HG03066 (cell line): ENCODE measurements around the gene FOXP4.
"Not testable (repeated sequence)": the region's sequence is repeated elsewhere in the genome, so short reads cannot be mapped to it uniquely, and the experiment has no call there.

ENCODE experiments used
- ATAC-seq: cut with Tn5 transposase; IDR thresholded peaks from one replicate; pipeline ENCODE4 v1.9.1; 2021; ENCODE audit warnings: low read depth; ENCODE audit not compliant: unreplicated experiment

The FOXP4 gene

GRCh38 chr6:41596096-41596685 is 50.0 kb downstream of the FOXP4 start:
- ATAC-seq = no peak

GRCh38 chr6:41596807-41597206 is 50.6 kb downstream of the FOXP4 start:
- ATAC-seq = no peak

GRCh38 chr6:41597246-41598000 is 51.2 kb downstream of the FOXP4 start:
- no peak for ATAC-seq

GRCh38 chr6:41598670-41599014 is 52.5 kb downstream of the FOXP4 start:
- ATAC-seq = no peak

DNA sequence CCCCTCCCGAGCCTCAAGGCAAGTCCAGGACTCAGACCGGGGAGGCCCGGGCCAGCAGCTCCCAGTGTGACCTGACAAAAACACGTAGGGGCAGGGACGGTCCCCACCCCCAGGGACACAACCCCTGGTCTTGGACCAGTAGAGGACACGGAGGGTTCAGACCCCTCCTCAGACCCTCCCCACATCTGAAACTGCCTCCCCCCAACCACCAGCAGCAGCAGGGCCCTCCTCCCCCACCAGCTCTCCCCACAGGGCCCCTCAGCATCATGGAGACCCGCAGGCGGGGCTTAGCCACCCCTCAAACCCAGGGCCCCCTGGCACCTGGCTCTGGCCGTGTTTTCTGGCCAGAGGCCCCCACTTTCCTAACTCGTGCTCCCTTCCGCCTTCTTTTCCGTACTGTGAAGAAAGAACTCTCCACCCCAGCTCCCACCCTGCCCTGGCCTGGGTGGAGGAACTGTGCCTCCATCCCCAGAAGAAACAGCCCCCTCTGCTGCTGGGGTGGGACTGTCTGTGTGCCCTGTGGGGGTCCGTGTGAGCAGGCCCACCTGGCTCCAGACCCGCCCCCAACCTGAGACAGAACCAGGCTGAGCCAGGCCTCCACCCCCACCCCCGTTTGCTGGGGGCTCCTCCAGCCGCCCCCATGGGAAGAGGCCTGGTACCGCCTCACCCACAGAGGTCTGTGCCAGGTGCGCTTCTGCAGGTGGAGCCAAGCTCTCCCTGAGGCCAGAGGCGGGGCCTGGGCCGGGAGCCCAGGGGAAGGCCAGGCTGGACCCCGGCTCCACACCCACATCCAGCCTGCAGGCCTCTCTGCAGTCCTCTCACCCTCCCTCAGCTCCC is 53.1 kb downstream of the FOXP4 start:
- ATAC-seq = no peak

- ATAC-seq = no peak
Measured at GRCh38 chr6:41599852-41600445, 53.8 kb downstream of the FOXP4 start.

- no peak for ATAC-seq
Measured at GRCh38 chr6:41600499-41601247, 54.5 kb downstream of the FOXP4 start.

DNA sequence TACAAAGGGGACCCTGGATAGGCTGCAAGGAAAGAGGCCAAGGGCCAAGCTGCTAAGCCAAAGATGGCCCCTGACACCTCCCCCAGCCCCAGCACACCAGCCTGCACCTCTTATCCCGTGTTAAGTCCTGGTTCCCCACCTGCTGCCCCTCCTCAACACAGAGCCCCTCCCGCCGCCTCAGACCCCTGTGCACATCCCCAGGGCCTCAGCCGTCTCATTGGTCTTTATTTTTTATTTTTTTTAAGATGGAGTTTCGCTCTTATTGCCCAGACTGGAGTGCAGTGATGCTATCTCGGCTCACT is 55.0 kb downstream of the FOXP4 start:
- no peak for ATAC-seq

GRCh38 chr6:41602422-41602743 is 56.2 kb downstream of the FOXP4 start:
- no peak for ATAC-seq

DNA sequence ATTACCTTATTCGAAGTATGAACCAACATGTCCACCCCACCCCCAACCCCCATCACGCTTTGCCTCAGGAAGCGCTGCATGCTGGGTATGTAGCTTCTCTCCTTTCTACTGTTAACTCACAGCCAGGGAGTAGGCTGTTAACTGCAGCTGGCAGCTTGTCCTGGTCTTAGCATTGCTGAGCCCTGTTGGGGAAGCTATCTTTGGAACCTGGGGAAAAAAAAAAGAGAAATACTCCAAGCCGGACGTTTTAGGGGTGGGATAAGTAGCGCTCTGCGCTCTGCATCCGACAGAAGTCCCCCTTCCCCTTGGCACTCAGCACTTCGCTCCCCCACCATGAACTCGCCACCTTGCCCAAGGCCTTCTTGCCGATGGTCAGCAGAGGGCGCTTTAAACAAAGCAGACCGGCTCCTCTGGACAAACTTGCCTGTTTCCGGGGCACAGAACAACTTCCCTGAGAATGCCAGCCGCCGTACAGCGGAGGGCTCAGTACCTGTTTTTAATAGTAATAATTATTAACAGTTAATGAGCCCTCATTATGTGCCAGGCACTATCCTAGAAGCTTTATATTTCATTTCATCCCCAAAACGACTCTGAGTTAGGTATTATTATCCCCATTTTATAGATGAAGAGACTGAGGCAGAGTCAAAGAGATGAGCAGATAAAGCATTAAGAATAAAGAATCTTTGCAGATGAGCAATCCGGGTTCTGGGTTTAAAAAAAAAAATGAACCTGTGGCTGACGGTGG is 56.9 kb downstream of the FOXP4 start:
- ATAC-seq = no peak

- no peak for ATAC-seq
Measured at GRCh38 chr6:41604006-41604405, 57.8 kb downstream of the FOXP4 start.

DNA sequence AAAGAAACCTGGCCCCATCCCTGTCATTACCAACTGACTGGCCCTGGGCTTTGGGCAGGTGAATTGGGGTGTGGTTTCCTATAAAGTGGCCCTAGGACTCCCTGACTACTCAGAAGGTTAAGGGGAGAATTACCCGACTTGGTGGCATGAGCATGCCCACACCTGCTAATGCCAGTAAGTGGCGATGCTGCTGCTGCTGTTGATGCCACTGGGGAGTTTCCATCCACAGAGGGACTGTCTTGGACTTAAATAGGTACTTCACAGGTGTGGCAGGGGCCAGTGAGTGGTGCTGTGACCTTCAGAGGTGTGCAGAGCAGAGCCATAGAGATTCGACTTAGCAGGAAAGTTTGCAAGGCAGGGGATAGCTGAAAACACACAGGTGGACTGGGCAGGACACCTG is 59.5 kb downstream of the FOXP4 start:
- ATAC-seq = no peak

DNA sequence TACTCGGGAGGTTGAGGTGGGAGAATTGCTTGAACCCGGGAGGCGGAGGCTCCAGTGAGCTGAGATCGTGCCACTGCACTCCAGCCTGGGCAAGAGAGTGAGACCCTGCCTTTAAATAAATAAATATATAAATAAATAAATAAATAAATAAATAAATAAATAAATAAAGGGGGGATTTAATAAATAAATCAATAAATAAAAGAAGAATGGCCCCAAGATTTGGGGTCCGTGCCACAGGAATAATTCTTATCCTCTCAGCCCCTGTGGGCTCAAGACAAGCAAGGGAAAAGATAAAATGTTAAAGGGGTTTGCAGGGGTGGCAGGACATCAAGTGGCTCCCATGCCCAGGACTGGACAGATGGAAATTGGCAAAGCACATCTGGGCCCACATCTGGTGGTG is 60.9 kb downstream of the FOXP4 start:
- no peak for ATAC-seq

GRCh38 chr6:41607736-41608135 is 61.6 kb downstream of the FOXP4 start:
- no peak for ATAC-seq

GRCh38 chr6:41608443-41609151 is 62.4 kb downstream of the FOXP4 start:
- no peak for ATAC-seq

DNA sequence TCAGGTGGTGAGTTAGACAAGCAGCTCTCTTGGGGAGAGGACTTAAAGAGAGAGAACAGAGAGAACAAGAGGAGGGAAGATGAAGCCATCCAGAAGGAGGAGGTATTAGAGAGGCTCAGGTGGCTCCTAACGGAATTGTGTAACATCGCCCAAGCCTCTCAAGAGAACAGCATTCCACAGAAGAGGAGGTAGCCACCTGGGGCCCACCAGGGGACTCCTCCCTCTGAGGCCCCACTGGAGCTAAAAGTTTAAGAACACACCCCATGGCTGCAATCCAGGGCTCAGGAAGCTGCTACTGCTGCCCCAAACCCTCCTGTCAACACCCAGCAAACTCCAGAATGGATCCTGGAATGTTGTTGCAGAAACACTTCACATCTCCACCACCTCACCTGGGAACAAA is 68.5 kb downstream of the FOXP4 start:
- ATAC-seq = no peak

GRCh38 chr6:41615311-41615710 is 69.1 kb downstream of the FOXP4 start:
- ATAC-seq = no peak

- ATAC-seq = no peak
Measured at GRCh38 chr6:41618598-41618997, 72.4 kb downstream of the FOXP4 start.

DNA sequence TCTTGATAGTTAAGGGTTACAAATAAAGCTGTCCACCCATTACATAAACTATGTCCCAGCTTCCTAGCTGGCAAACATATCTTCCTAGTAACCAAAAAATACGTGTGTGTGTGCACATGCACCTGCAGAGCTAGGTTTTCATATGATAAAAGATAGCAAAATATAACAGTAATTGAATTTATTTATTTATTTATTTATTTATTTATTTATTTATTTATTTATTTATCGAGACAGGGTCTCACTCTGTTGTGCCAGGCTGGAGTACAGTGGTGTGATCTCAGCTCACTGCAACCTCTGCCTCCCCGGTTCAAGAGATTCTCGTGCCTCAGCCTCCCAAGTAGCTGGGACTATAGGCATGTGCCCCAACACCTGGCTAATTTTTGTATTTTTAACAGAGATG is 73.0 kb downstream of the FOXP4 start:
- ATAC-seq = not testable (repeated sequence)

DNA sequence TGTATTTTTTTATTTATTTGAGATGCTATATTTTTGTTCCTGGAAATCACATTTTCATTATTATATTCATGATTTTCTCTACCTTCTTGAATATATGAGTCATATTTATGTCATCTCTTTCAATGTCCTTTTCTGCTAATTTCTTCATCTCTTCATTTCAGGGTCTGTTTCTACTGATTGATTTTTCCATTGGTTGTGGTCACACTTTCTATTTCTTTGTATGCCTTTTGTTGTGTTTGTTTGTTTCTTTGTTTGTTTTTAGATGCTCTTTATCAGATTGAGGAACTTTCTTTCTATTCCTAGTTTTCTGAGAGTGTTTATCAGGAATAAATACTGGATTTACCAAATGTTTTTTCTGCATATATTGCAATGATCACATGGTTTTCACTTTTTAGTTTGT is 75.2 kb downstream of the FOXP4 start:
- no peak for ATAC-seq
